Activated T-helper 17 cell treated with anti-CD3 and anti-CD28 coated beads, Interleukin-2, amount 50 U/mL, for 72 hours (primary cell): ENCODE data around the gene PNO1. TPM values are rescaled to one million over a fixed set of nuclear protein-coding genes. Genes with fewer than 3 reads are reported as not detected.
"Not testable (repeated sequence)": the region's sequence is repeated elsewhere in the genome, so short reads cannot be mapped to it uniquely, and the experiment has no call there.

Experiments used
- ATAC-seq: fragments of 150-1000 bp; cut with Tn5 transposase; replicated peaks from 2 replicates; pipeline ENCODE4 v1.10.0; 2021; ENCODE audit warnings: mild to moderate bottlenecking, moderate library complexity
- H3K27ac Mint-ChIP-seq: one replicate; pipeline ENCODE4 v1.8.0; 2022; ENCODE audit warnings: mixed read lengths
- H3K27me3 Mint-ChIP-seq: one replicate; pipeline ENCODE4 v1.8.0; 2022; ENCODE audit warnings: mixed read lengths
- H3K36me3 Mint-ChIP-seq: one replicate; pipeline ENCODE4 v1.8.0; 2022; ENCODE audit warnings: low read depth, mild to moderate bottlenecking, mixed read lengths
- H3K4me1 Mint-ChIP-seq: one replicate; pipeline ENCODE4 v1.8.0; 2022; ENCODE audit warnings: mixed read lengths
- H3K4me3 Mint-ChIP-seq: one replicate; pipeline ENCODE4 v1.8.0; 2022; ENCODE audit warnings: mild to moderate bottlenecking, mixed read lengths
- H3K9me3 Mint-ChIP-seq: one replicate; pipeline ENCODE4 v1.8.0; 2022; ENCODE audit warnings: mixed read lengths
- total RNA-seq, 2 donors: library from RNA; stranded (reverse); gene quantifications; one replicate each; pipeline ENCODE4 v1.2.3, GENCODE V29; 2022

Gene PNO1
- total RNA-seq, 2 donors from 2014 or later: 10.1 to 27.7 TPM

GRCh38 chr2:68172990-68173700, 15.5 kb downstream of the PNO1 start:
- Mint-ChIP-seq H3K4me1 (no peaks in the 10 kb centered on the region), H3K4me3 (no peak overlapping the region), H3K36me3 (peaks cover 42% of the 10 kb centered on the region), H3K9me3 (no peaks in the 10 kb centered on the region), H3K27ac (no peak overlapping the region), H3K27me3 (no peaks in the 10 kb centered on the region)
- ATAC-seq: no peak

GRCh38 chr2:68175210-68175609, 17.5 kb downstream of the PNO1 start:
- not testable (repeated sequence) for H3K27ac Mint-ChIP-seq

GRCh38 chr2:68176657-68177056, 19.0 kb downstream of the PNO1 start:
- Mint-ChIP-seq H3K4me3 (no peak overlapping the region), H3K27me3 (no peaks in the 10 kb centered on the region), H3K9me3 (no peaks in the 10 kb centered on the region), H3K36me3 (peaks cover 73% of the 10 kb centered on the region), H3K4me1 (peaks cover 3% of the 10 kb centered on the region), H3K27ac (no peak overlapping the region)
- no peak for ATAC-seq

More at GRCh38 chr2:68175210-68175609, 17.5 kb downstream of the PNO1 start:
- H3K4me1 Mint-ChIP-seq, ATAC-seq, H3K9me3 Mint-ChIP-seq, H3K27me3 Mint-ChIP-seq, H3K4me3 Mint-ChIP-seq: not testable (repeated sequence)
- peaks cover 60% of the 10 kb centered on the region for H3K36me3 Mint-ChIP-seq

- no peak for ATAC-seq
- Mint-ChIP-seq H3K36me3 (peaks cover 82% of the 10 kb centered on the region), H3K4me1 (peaks cover 5% of the 10 kb centered on the region), H3K4me3 (no peak overlapping the region), H3K27me3 (no peaks in the 10 kb centered on the region), H3K27ac (no peak overlapping the region), H3K9me3 (no peaks in the 10 kb centered on the region)
Observed at GRCh38 chr2:68177541-68177940, 19.9 kb downstream of the PNO1 start.

GRCh38 chr2:68178432-68178831, 20.7 kb downstream of the PNO1 start:
- peaks cover 5% of the 10 kb centered on the region for H3K4me1 Mint-ChIP-seq
- H3K36me3 Mint-ChIP-seq: peaks cover 91% of the 10 kb centered on the region
- no peaks in the 10 kb centered on the region for H3K27me3 Mint-ChIP-seq
- H3K4me3 Mint-ChIP-seq: no peak overlapping the region
- H3K27ac Mint-ChIP-seq: no peak overlapping the region
- H3K9me3 Mint-ChIP-seq: no peaks in the 10 kb centered on the region
- no peak for ATAC-seq

GRCh38 chr2:68178954-68179627, 21.4 kb downstream of the PNO1 start:
- Mint-ChIP-seq H3K36me3 (peaks cover 98% of the 10 kb centered on the region), H3K4me1 (peaks cover 5% of the 10 kb centered on the region), H3K4me3 (no peak overlapping the region), H3K27me3 (no peaks in the 10 kb centered on the region), H3K9me3 (no peaks in the 10 kb centered on the region), H3K27ac (peak overlapping the region; percentile 28)
- no peak for ATAC-seq

GRCh38 chr2:68182902-68183301, 25.2 kb downstream of the PNO1 start:
- no peak for ATAC-seq
- Mint-ChIP-seq H3K27ac (no peak overlapping the region), H3K9me3 (no peaks in the 10 kb centered on the region), H3K4me3 (no peak overlapping the region), H3K4me1 (peaks cover 8% of the 10 kb centered on the region), H3K27me3 (no peaks in the 10 kb centered on the region), H3K36me3 (peaks cover 95% of the 10 kb centered on the region)

- Mint-ChIP-seq H3K36me3 (peaks cover 74% of the 10 kb centered on the region), H3K27ac (peak overlapping the region; percentile 58), H3K4me3 (no peak overlapping the region), H3K9me3 (no peaks in the 10 kb centered on the region), H3K4me1 (peaks cover 10% of the 10 kb centered on the region), H3K27me3 (no peaks in the 10 kb centered on the region)
- ATAC-seq: peak; percentile 51
Observed at GRCh38 chr2:68185541-68186164, 28.0 kb downstream of the PNO1 start.

- H3K9me3 Mint-ChIP-seq: no peaks in the 10 kb centered on the region
Observed at GRCh38 chr2:68187329-68187728, 29.6 kb downstream of the PNO1 start.

GRCh38 chr2:68188831-68189230, 31.1 kb downstream of the PNO1 start:
- H3K27me3 Mint-ChIP-seq: no peaks in the 10 kb centered on the region
- ATAC-seq: no peak
- H3K36me3 Mint-ChIP-seq: peaks cover 43% of the 10 kb centered on the region
- peaks cover 22% of the 10 kb centered on the region for H3K4me1 Mint-ChIP-seq
- H3K27ac Mint-ChIP-seq: peak overlapping the region; percentile 54
- H3K4me3 Mint-ChIP-seq: peak overlapping the region; percentile 41
- no peaks in the 10 kb centered on the region for H3K9me3 Mint-ChIP-seq

More at GRCh38 chr2:68187329-68187728, 29.6 kb downstream of the PNO1 start:
- H3K27ac Mint-ChIP-seq: peak overlapping the region; percentile 1
- H3K36me3 Mint-ChIP-seq: peaks cover 58% of the 10 kb centered on the region
- H3K4me1 Mint-ChIP-seq: peaks cover 13% of the 10 kb centered on the region
- no peak overlapping the region for H3K4me3 Mint-ChIP-seq
- ATAC-seq: no peak
- H3K27me3 Mint-ChIP-seq: no peaks in the 10 kb centered on the region

GRCh38 chr2:68189991-68190784, 32.5 kb downstream of the PNO1 start:
- Mint-ChIP-seq H3K27ac (peak overlapping the region; percentile 85), H3K36me3 (peaks cover 32% of the 10 kb centered on the region), H3K4me1 (peaks cover 22% of the 10 kb centered on the region), H3K9me3 (no peaks in the 10 kb centered on the region), H3K4me3 (peak overlapping the region; percentile 55), H3K27me3 (no peaks in the 10 kb centered on the region)
- ATAC-seq: no peak

GRCh38 chr2:68190991-68191731, 33.5 kb downstream of the PNO1 start:
- no peaks in the 10 kb centered on the region for H3K9me3 Mint-ChIP-seq
- H3K4me1 Mint-ChIP-seq: peaks cover 22% of the 10 kb centered on the region
- H3K27ac Mint-ChIP-seq: peak overlapping the region; percentile 85
- H3K36me3 Mint-ChIP-seq: peaks cover 30% of the 10 kb centered on the region
- peak; percentile 95 for ATAC-seq
- peak overlapping the region; percentile 55 for H3K4me3 Mint-ChIP-seq
- no peaks in the 10 kb centered on the region for H3K27me3 Mint-ChIP-seq

- Mint-ChIP-seq H3K4me3 (peak overlapping the region; percentile 17), H3K27me3 (no peaks in the 10 kb centered on the region), H3K4me1 (peaks cover 19% of the 10 kb centered on the region), H3K9me3 (no peaks in the 10 kb centered on the region), H3K36me3 (peaks cover 11% of the 10 kb centered on the region), H3K27ac (peak overlapping the region; percentile 29)
- peak; percentile 46 for ATAC-seq
Observed at GRCh38 chr2:68193144-68193543, 35.5 kb downstream of the PNO1 start.
